CD4-positive, alpha-beta T cell treated with Interleukin-6 at 100 ng/mL for 8 hours (primary cell): ENCODE data around the gene LRRC63.
A peak's percentile ranks its signal among the peaks of the same experiment; 100 is the strongest.
"Not testable (repeated sequence)": the region's sequence is repeated elsewhere in the genome, so short reads cannot be mapped to it uniquely, and the experiment has no call there.

Experiments used
- DNase-seq: peaks from one replicate; pipeline ENCODE4 v3.0.0-alpha.2; 2020; ENCODE audit warnings: mixed read lengths, low spot score

The LRRC63 gene

GRCh38 chr13:46211483-46212351 is at the start of gene LRRC63:
TSS of gene LRRC63 (plus strand) at chr13:46211928. CDS start at chr13:46213035, 1,107 bp downstream.
- DNase-seq, result peak; percentile 81

- not testable (repeated sequence) for DNase-seq
Observed at GRCh38 chr13:46162741-46163140, 49.0 kb upstream of the LRRC63 start.

- no peak for DNase-seq
Observed at GRCh38 chr13:46164661-46165060, 47.1 kb upstream of the LRRC63 start.

GRCh38 chr13:46165485-46166223 is 46.1 kb upstream of the LRRC63 start:
- peak; percentile 34 for DNase-seq

GRCh38 chr13:46166224-46166584 is 45.5 kb upstream of the LRRC63 start:
- no peak for DNase-seq

- DNase-seq, result no peak
Observed at GRCh38 chr13:46166947-46167610, 44.6 kb upstream of the LRRC63 start.

- no peak for DNase-seq
Observed at GRCh38 chr13:46168341-46168740, 43.4 kb upstream of the LRRC63 start.

- DNase-seq, result no peak
Observed at GRCh38 chr13:46168783-46169182, 42.9 kb upstream of the LRRC63 start.

GRCh38 chr13:46169758-46170157 is 42.0 kb upstream of the LRRC63 start:
- no peak for DNase-seq

- no peak for DNase-seq
Observed at GRCh38 chr13:46170268-46170667, 41.5 kb upstream of the LRRC63 start.

GRCh38 chr13:46170687-46171086 is 41.0 kb upstream of the LRRC63 start:
- peak; percentile 41 for DNase-seq

- no peak for DNase-seq
Observed at GRCh38 chr13:46171217-46171616, 40.5 kb upstream of the LRRC63 start.

- DNase-seq, result no peak
Observed at GRCh38 chr13:46171739-46172138, 40.0 kb upstream of the LRRC63 start.

- peak; percentile 77 for DNase-seq
Observed at GRCh38 chr13:46172531-46172991, 39.2 kb upstream of the LRRC63 start.

- DNase-seq, result peak; percentile 32
Observed at GRCh38 chr13:46173656-46174055, 38.1 kb upstream of the LRRC63 start.

- DNase-seq, result peak; percentile 33
Observed at GRCh38 chr13:46176756-46177155, 35.0 kb upstream of the LRRC63 start.

GRCh38 chr13:46178143-46178542 is 33.6 kb upstream of the LRRC63 start:
- no peak for DNase-seq

GRCh38 chr13:46178821-46179220 is 32.9 kb upstream of the LRRC63 start:
- no peak for DNase-seq

GRCh38 chr13:46179491-46179908 is 32.2 kb upstream of the LRRC63 start:
- peak; percentile 77 for DNase-seq

- DNase-seq, result no peak
Observed at GRCh38 chr13:46179969-46180763, 31.6 kb upstream of the LRRC63 start.

GRCh38 chr13:46181377-46181839 is 30.3 kb upstream of the LRRC63 start:
- DNase-seq, result no peak
